GM19438 (cell line): ENCODE data around the gene ATG16L2.
"Not testable (repeated sequence)": the region's sequence is repeated elsewhere in the genome, so short reads cannot be mapped to it uniquely, and the experiment has no call there.

Experiments
- ATAC-seq: cut with Tn5 transposase; IDR thresholded peaks from one replicate; pipeline ENCODE4 v1.9.1; 2021; ENCODE audit warnings: low read depth; ENCODE audit not compliant: unreplicated experiment

Gene ATG16L2

GRCh38 chr11:72793425-72794367 is 20.5 kb upstream of the ATG16L2 start, which contains the start of gene STARD10:
Gene STARD10, minus strand, starts transcription at chr11:72794047. Its CDS starts 12,866 bp downstream, at chr11:72781181.
- ATAC-seq, result peak; percentile 85

- no peak for ATAC-seq
Observed at GRCh38 chr11:72798361-72798760, 15.8 kb upstream of the ATG16L2 start.

GRCh38 chr11:72799441-72799840 is 14.8 kb upstream of the ATG16L2 start:
- no peak for ATAC-seq

- no peak for ATAC-seq
Observed at GRCh38 chr11:72802822-72803221, 11.4 kb upstream of the ATG16L2 start.

- no peak for ATAC-seq
Observed at GRCh38 chr11:72805216-72805615, 9.0 kb upstream of the ATG16L2 start.

GRCh38 chr11:72806378-72806777 is 7.8 kb upstream of the ATG16L2 start:
- ATAC-seq, result not testable (repeated sequence)

- ATAC-seq, result no peak
Observed at GRCh38 chr11:72807021-72807693, 7.1 kb upstream of the ATG16L2 start.

- no peak for ATAC-seq
Observed at GRCh38 chr11:72807792-72808191, 6.4 kb upstream of the ATG16L2 start.

GRCh38 chr11:72808331-72808798 is 5.8 kb upstream of the ATG16L2 start:
- no peak for ATAC-seq

GRCh38 chr11:72811686-72812085 is 2.5 kb upstream of the ATG16L2 start:
- ATAC-seq, result not testable (repeated sequence)

- ATAC-seq, result no peak
Observed at GRCh38 chr11:72812604-72812966, 1.6 kb upstream of the ATG16L2 start.

- no peak for ATAC-seq
Observed at GRCh38 chr11:72812967-72813739, 1.1 kb upstream of the ATG16L2 start.

- peak; percentile 37 for ATAC-seq
Observed at GRCh38 chr11:72813740-72814285, 398 bp upstream of the ATG16L2 start.

- no peak for ATAC-seq
Observed at GRCh38 chr11:72815110-72815618, 953 bp downstream of the ATG16L2 start.

GRCh38 chr11:72816404-72816990 is 2.3 kb downstream of the ATG16L2 start:
- ATAC-seq, result no peak

- ATAC-seq, result no peak
Observed at GRCh38 chr11:72817966-72818365, 3.8 kb downstream of the ATG16L2 start.

- no peak for ATAC-seq
Observed at GRCh38 chr11:72818971-72819370, 4.8 kb downstream of the ATG16L2 start.

- no peak for ATAC-seq
Observed at GRCh38 chr11:72820439-72821139, 6.4 kb downstream of the ATG16L2 start.

GRCh38 chr11:72821221-72821919 is 7.2 kb downstream of the ATG16L2 start:
- no peak for ATAC-seq
